Activated B cell treated with CpG ODN at 0.5 μM for 24 hours (primary cell): ENCODE data around the gene CCDC200. TPM values are rescaled to one million over a fixed set of nuclear protein-coding genes. Genes with fewer than 3 reads are reported as not detected.
"Not testable (repeated sequence)": the region's sequence is repeated elsewhere in the genome, so short reads cannot be mapped to it uniquely, and the experiment has no call there.

Source experiments
- ATAC-seq: fragments of 200-7000 bp; cut with Tn5 transposase; one replicate; pipeline ENCODE4 v1.10.0; 2021; ENCODE audit warnings: low read depth, mild to moderate bottlenecking, moderate library complexity
- CTCF ChIA-PET: fragments of 350-600 bp; sonication (Branson Sonifier 250); formaldehyde crosslinking; loops from one replicate; lab custom pipeline; 2021; ENCODE audit warnings: antibody characterized with exemption; lab: Charles Lee
- POLR2A ChIA-PET: fragments of 350-600 bp; sonication (Branson Sonifier 250); formaldehyde crosslinking; loops from one replicate; lab custom pipeline; 2021; ENCODE audit warnings: antibody characterized with exemption; lab: Charles Lee
- DNase-seq: peaks from one replicate; pipeline ENCODE4 v3.0.0; 2022
- H3K27ac Mint-ChIP-seq: one replicate; pipeline ENCODE4 v1.8.0; 2020; ENCODE audit warnings: mixed read lengths
- H3K27me3 Mint-ChIP-seq: one replicate; pipeline ENCODE4 v1.8.0; 2021; ENCODE audit warnings: mixed read lengths
- H3K36me3 Mint-ChIP-seq: one replicate; pipeline ENCODE4 v1.8.0; 2021; ENCODE audit warnings: low read depth, mixed read lengths
- H3K4me1 Mint-ChIP-seq: one replicate; pipeline ENCODE4 v1.8.0; 2021; ENCODE audit warnings: mixed read lengths
- H3K4me3 Mint-ChIP-seq: one replicate; pipeline ENCODE4 v1.8.0; 2020; ENCODE audit warnings: mild to moderate bottlenecking, mixed read lengths
- H3K9me3 Mint-ChIP-seq: one replicate; pipeline ENCODE4 v1.8.0; 2020; ENCODE audit warnings: mixed read lengths
- intact Hi-C: fragments of 100-400 bp; cut with micrococcal nuclease; formaldehyde crosslinking; loops from one replicate; pipeline ENCODE4 v1.15.1; 2024
- total RNA-seq: library from RNA; stranded (reverse); gene quantifications from 2 replicates; pipeline ENCODE4 v1.2.3, GENCODE V29; 2022

CCDC200 gene
- 0.73 TPM in 1 of 2 replicates, not detected in the other for total RNA-seq

- H3K4me1 Mint-ChIP-seq, intact Hi-C loops, H3K4me3 Mint-ChIP-seq, H3K27ac Mint-ChIP-seq, H3K27me3 Mint-ChIP-seq, CTCF ChIA-PET, POLR2A ChIA-PET, ATAC-seq, DNase-seq, H3K9me3 Mint-ChIP-seq: not testable (repeated sequence)
- peaks cover 20% of the 10 kb centered on the region for H3K36me3 Mint-ChIP-seq
Observed at GRCh38 chr17:43228020-43228782, at the start of gene CCDC200. CCDC200 (minus strand) TSS chr17:43228623; CDS start chr17:43228554, 69 bp downstream.

- intact Hi-C loops, POLR2A ChIA-PET, H3K27me3 Mint-ChIP-seq, CTCF ChIA-PET, H3K4me3 Mint-ChIP-seq, H3K9me3 Mint-ChIP-seq, H3K27ac Mint-ChIP-seq, H3K4me1 Mint-ChIP-seq, H3K36me3 Mint-ChIP-seq, DNase-seq: not testable (repeated sequence)
- ATAC-seq, result peak; percentile 45
Observed at GRCh38 chr17:43272914-43273313, 44.5 kb upstream of the CCDC200 start.

GRCh38 chr17:43272483-43272882 lies 44.1 kb upstream of the CCDC200 start:
- H3K36me3 Mint-ChIP-seq, POLR2A ChIA-PET, DNase-seq, H3K4me3 Mint-ChIP-seq, intact Hi-C loops, H3K4me1 Mint-ChIP-seq, H3K27me3 Mint-ChIP-seq, CTCF ChIA-PET, H3K27ac Mint-ChIP-seq, H3K9me3 Mint-ChIP-seq: not testable (repeated sequence)
- peak; percentile 53 for ATAC-seq

- H3K4me3 Mint-ChIP-seq, H3K27ac Mint-ChIP-seq, CTCF ChIA-PET, H3K27me3 Mint-ChIP-seq, H3K36me3 Mint-ChIP-seq, H3K4me1 Mint-ChIP-seq, DNase-seq, intact Hi-C loops, POLR2A ChIA-PET, H3K9me3 Mint-ChIP-seq: not testable (repeated sequence)
- peak; percentile 56 for ATAC-seq
Observed at GRCh38 chr17:43270552-43271504, 42.4 kb upstream of the CCDC200 start.

GRCh38 chr17:43246456-43246855 lies 18.0 kb upstream of the CCDC200 start:
- peak; percentile 82 for DNase-seq
- H3K36me3 Mint-ChIP-seq, CTCF ChIA-PET, POLR2A ChIA-PET, H3K4me3 Mint-ChIP-seq, intact Hi-C loops, ATAC-seq, H3K27me3 Mint-ChIP-seq, H3K4me1 Mint-ChIP-seq, H3K27ac Mint-ChIP-seq, H3K9me3 Mint-ChIP-seq: not testable (repeated sequence)

GRCh38 chr17:43240596-43241352 lies 12.4 kb upstream of the CCDC200 start:
- H3K27me3 Mint-ChIP-seq, POLR2A ChIA-PET, H3K9me3 Mint-ChIP-seq, H3K4me1 Mint-ChIP-seq, H3K27ac Mint-ChIP-seq, CTCF ChIA-PET, H3K4me3 Mint-ChIP-seq, H3K36me3 Mint-ChIP-seq, intact Hi-C loops, DNase-seq: not testable (repeated sequence)
- peak; percentile 48 for ATAC-seq

- intact Hi-C loops, H3K27me3 Mint-ChIP-seq, CTCF ChIA-PET, H3K4me3 Mint-ChIP-seq, DNase-seq, H3K36me3 Mint-ChIP-seq, H3K27ac Mint-ChIP-seq, H3K9me3 Mint-ChIP-seq, POLR2A ChIA-PET, H3K4me1 Mint-ChIP-seq: not testable (repeated sequence)
- peak; percentile 48 for ATAC-seq
Observed at GRCh38 chr17:43239597-43239996, 11.2 kb upstream of the CCDC200 start.

GRCh38 chr17:43233877-43234276 lies 5.5 kb upstream of the CCDC200 start, which contains the start of gene RNU2-1:
RNU2-1 (minus strand) TSS chr17:43233977.
- H3K9me3 Mint-ChIP-seq, intact Hi-C loops, DNase-seq, H3K4me1 Mint-ChIP-seq, H3K4me3 Mint-ChIP-seq, CTCF ChIA-PET, POLR2A ChIA-PET, ATAC-seq, H3K36me3 Mint-ChIP-seq, H3K27ac Mint-ChIP-seq, H3K27me3 Mint-ChIP-seq: not testable (repeated sequence)

- intact Hi-C loops, CTCF ChIA-PET, POLR2A ChIA-PET, ATAC-seq, H3K4me1 Mint-ChIP-seq, H3K27me3 Mint-ChIP-seq, H3K4me3 Mint-ChIP-seq, DNase-seq, H3K27ac Mint-ChIP-seq, H3K9me3 Mint-ChIP-seq, H3K36me3 Mint-ChIP-seq: not testable (repeated sequence)
Observed at GRCh38 chr17:43233263-43233662, 4.8 kb upstream of the CCDC200 start.

- H3K27me3 Mint-ChIP-seq, intact Hi-C loops, CTCF ChIA-PET, H3K9me3 Mint-ChIP-seq, ATAC-seq, H3K36me3 Mint-ChIP-seq, H3K4me1 Mint-ChIP-seq, POLR2A ChIA-PET: not testable (repeated sequence)
- Mint-ChIP-seq H3K4me3 (peak overlapping the region; percentile 60), H3K27ac (peak overlapping the region; percentile 66)
- DNase-seq, result peak; percentile 61
Observed at GRCh38 chr17:43232021-43232699, 3.7 kb upstream of the CCDC200 start.
